ENCODE results near the gene PRDM11. TPM values are rescaled to one million over a fixed set of nuclear protein-coding genes. Genes with fewer than 3 reads are reported as not detected.

The PRDM11 gene
- 4.6 to 7.4 TPM (median 7.1 TPM) in 5 replicates for total RNA-seq (2022; extraction: Qiagen RNA extraction; ENCODE audit: low read depth)

GRCh38 chr11:45146072-45147016, at the start of gene PRDM11:
PRDM11 (plus strand) TSS chr11:45146639; CDS start chr11:45181767, 35,128 bp downstream.

Other genes starting within 250 kb of the PRDM11 start
- 31.9 to 50.5 TPM (median 41.7 TPM) in 5 replicates for gene TP53I11, start 195.8 kb upstream of the PRDM11 start, total RNA-seq (2022; extraction: Qiagen RNA extraction; ENCODE audit: low read depth)
- gene SYT13, start 139.7 kb downstream of the PRDM11 start, total RNA-seq (2022; extraction: Qiagen RNA extraction; ENCODE audit: low read depth), result 5.0 to 7.7 TPM (median 7.1 TPM) in 5 replicates

Measured in A549 treated with RU486 at 1 μM for 4 hours (cell line).